Esophagus muscularis mucosa (tissue), 4 donors: ENCODE measurements around the gene RASAL2.

Experiments
- EP300 ChIP-seq: sonication (generic); formaldehyde crosslinking; IDR thresholded peaks from one replicate; pipeline ENCODE4 v1.6.1; 2017; ENCODE audit warnings: antibody characterized with exemption
- POLR2AphosphoS5 ChIP-seq, 2 donors: sonication (generic); formaldehyde crosslinking; IDR thresholded peaks; one replicate each; pipeline ENCODE4 v1.6.1; 2017; ENCODE audit warnings: antibody characterized with exemption in 2 of 2
- TF ChIP-seq, protein P1 (sequence below), 3 experiments: fragments of 200-600 bp in 2 of 3; fragments of 450-650 bp in 1 of 3; sonication (generic) in 2 of 3; IDR thresholded peaks; one replicate each; pipeline ENCODE4 v1.5.1; 2017 to 2019; ENCODE audit warnings: antibody characterized with exemption in 3 of 3, mild to moderate bottlenecking in 2 of 3, moderate library complexity in 1 of 3

DNA sequence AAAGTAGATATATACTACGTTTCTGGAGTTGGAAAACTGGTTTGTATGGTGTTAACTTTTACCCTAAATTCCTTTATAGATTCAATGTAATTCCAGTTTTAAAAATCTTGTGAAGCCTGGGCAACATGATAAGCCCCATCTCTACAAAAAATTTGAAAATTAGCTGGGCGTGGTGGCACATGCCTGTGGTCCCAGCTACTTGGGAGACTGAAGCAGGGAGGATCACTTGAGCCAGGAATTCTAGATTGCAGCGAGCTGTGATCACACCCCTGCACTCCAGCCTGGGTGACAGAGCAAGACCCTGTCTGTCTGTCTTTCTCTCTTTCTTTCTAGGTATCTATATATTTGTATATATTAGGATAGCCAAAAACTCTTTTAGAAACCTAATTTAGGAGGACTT, 260.9 kb downstream of the RASAL2 start:
- TF ChIP-seq POLR2AphosphoS5 (IDR thresholded peaks at IDR 0.05) (no peak), EP300 (no peak)
- TF ChIP-seq, protein P1, sequence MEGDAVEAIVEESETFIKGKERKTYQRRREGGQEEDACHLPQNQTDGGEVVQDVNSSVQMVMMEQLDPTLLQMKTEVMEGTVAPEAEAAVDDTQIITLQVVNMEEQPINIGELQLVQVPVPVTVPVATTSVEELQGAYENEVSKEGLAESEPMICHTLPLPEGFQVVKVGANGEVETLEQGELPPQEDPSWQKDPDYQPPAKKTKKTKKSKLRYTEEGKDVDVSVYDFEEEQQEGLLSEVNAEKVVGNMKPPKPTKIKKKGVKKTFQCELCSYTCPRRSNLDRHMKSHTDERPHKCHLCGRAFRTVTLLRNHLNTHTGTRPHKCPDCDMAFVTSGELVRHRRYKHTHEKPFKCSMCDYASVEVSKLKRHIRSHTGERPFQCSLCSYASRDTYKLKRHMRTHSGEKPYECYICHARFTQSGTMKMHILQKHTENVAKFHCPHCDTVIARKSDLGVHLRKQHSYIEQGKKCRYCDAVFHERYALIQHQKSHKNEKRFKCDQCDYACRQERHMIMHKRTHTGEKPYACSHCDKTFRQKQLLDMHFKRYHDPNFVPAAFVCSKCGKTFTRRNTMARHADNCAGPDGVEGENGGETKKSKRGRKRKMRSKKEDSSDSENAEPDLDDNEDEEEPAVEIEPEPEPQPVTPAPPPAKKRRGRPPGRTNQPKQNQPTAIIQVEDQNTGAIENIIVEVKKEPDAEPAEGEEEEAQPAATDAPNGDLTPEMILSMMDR (IDR thresholded peaks at IDR 0.05): no peak
